HEK293 (cell line): Measurements from ENCODE around the gene NFRKB.

ENCODE experiments used
- CTCF ChIA-PET: fragments of 350-600 bp; formaldehyde crosslinking; extraction: SDS; loops from one replicate; lab custom pipeline; 2021; ENCODE audit warnings: antibody characterized with exemption; lab: Yijun Ruan, JAX
- POLR2A ChIA-PET: fragments of 300-600 bp; formaldehyde crosslinking; extraction: SDS; loops from one replicate; lab custom pipeline; 2020; ENCODE audit warnings: antibody characterized with exemption, inconsistent platforms; lab: Yijun Ruan, JAX
- H3K27ac ChIP-seq: fragments of 200-500 bp; sonication (Bioruptor generic); 2 replicates; pipeline ENCODE4 v1.5.1; 2014; ENCODE audit warnings: low read depth, low read length, control low read depth, inconsistent platforms; ENCODE audit errors: extremely low read depth
- H3K36me3 ChIP-seq, 2 experiments: fragments of 200-500 bp in 1 of 2; sonication (Bioruptor generic) in 1 of 2; 1 replicate in 1 of 2; 2 replicates in 1 of 2; pipeline ENCODE4 v1.5.1; 2014 to 2017; ENCODE audit warnings: inconsistent platforms in 2 of 2, low read length in 2 of 2; ENCODE audit not compliant: control insufficient read depth in 2 of 2, insufficient read depth in 1 of 2
- H3K4me1 ChIP-seq: fragments of 200-500 bp; sonication (Bioruptor generic); 2 replicates; pipeline ENCODE4 v1.5.1; 2014; ENCODE audit warnings: mild to moderate bottlenecking, low read length, inconsistent platforms; ENCODE audit not compliant: control insufficient read depth, insufficient read depth
- H3K4me3 ChIP-seq: 2 replicates; pipeline ENCODE4 v1.5.1; 2011; ENCODE audit warnings: low read depth, mild to moderate bottlenecking, control low read depth, low read length, moderate library complexity
- H3K9me3 ChIP-seq: fragments of 200-500 bp; sonication (Bioruptor generic); 2 replicates; pipeline ENCODE4 v1.5.1; 2014; ENCODE audit warnings: low read depth, low read length, inconsistent platforms; ENCODE audit not compliant: control insufficient read depth, insufficient read depth
- FEZF1 ChIP-seq: fragments of 450-650 bp; formaldehyde crosslinking; IDR thresholded peaks from 2 replicates; pipeline ENCODE4 v1.5.1; 2016; ENCODE audit warnings: missing biosample characterization, missing genetic modification characterization
- GFI1B ChIP-seq: fragments of 450-650 bp; formaldehyde crosslinking; IDR thresholded peaks from 2 replicates; pipeline ENCODE4 v1.5.1; 2016; ENCODE audit warnings: missing biosample characterization, missing genetic modification characterization
- GLI4 ChIP-seq: fragments of 450-650 bp; formaldehyde crosslinking; IDR thresholded peaks from 2 replicates; pipeline ENCODE4 v1.5.1; 2016; ENCODE audit warnings: missing biosample characterization, missing genetic modification characterization
- HIC1 ChIP-seq: fragments of 450-650 bp; formaldehyde crosslinking; IDR thresholded peaks from 2 replicates; pipeline ENCODE4 v1.5.1; 2016; ENCODE audit warnings: missing biosample characterization, missing genetic modification characterization
- KLF10 ChIP-seq: fragments of 450-650 bp; IDR thresholded peaks from 2 replicates; pipeline ENCODE4 v1.5.1; 2018; ENCODE audit warnings: missing biosample characterization, mild to moderate bottlenecking, missing genetic modification characterization
- OVOL3 ChIP-seq: fragments of 450-650 bp; formaldehyde crosslinking; IDR thresholded peaks from 2 replicates; pipeline ENCODE4 v1.5.1; 2016; ENCODE audit warnings: missing biosample characterization, missing genetic modification characterization
- PATZ1 ChIP-seq: fragments of 450-650 bp; formaldehyde crosslinking; IDR thresholded peaks from 2 replicates; pipeline ENCODE4 v1.5.1; 2016; ENCODE audit warnings: missing biosample characterization, missing genetic modification characterization
- SP2 ChIP-seq: fragments of 450-650 bp; formaldehyde crosslinking; IDR thresholded peaks from 2 replicates; pipeline ENCODE4 v1.5.1; 2016; ENCODE audit warnings: missing biosample characterization, missing genetic modification characterization
- SP7 ChIP-seq: fragments of 450-650 bp; formaldehyde crosslinking; IDR thresholded peaks from 2 replicates; pipeline ENCODE4 v1.5.1; 2016; ENCODE audit warnings: missing biosample characterization, missing genetic modification characterization
- WT1 ChIP-seq: fragments of 450-650 bp; formaldehyde crosslinking; IDR thresholded peaks from 2 replicates; pipeline ENCODE4 v1.5.1; 2016; ENCODE audit warnings: missing biosample characterization, missing genetic modification characterization
- ZBTB11 ChIP-seq: fragments of 450-650 bp; formaldehyde crosslinking; conservative IDR thresholded peaks from 2 replicates; pipeline ENCODE4 v1.5.1; 2016; ENCODE audit warnings: low read depth, missing biosample characterization, missing genetic modification characterization
- ZBTB20 ChIP-seq: fragments of 450-650 bp; formaldehyde crosslinking; IDR thresholded peaks from 2 replicates; pipeline ENCODE4 v1.5.1; 2016; ENCODE audit warnings: missing biosample characterization, missing genetic modification characterization
- ZBTB48 ChIP-seq: fragments of 450-650 bp; formaldehyde crosslinking; IDR thresholded peaks from 2 replicates; pipeline ENCODE4 v1.5.1; 2016; ENCODE audit warnings: missing biosample characterization, missing genetic modification characterization
- ZBTB7A ChIP-seq: fragments of 450-650 bp; formaldehyde crosslinking; IDR thresholded peaks from 2 replicates; pipeline ENCODE4 v1.5.1; 2016; ENCODE audit warnings: low read depth, missing biosample characterization, missing genetic modification characterization
- ZNF2 ChIP-seq: fragments of 450-650 bp; formaldehyde crosslinking; IDR thresholded peaks from 2 replicates; pipeline ENCODE4 v1.5.1; 2016; ENCODE audit warnings: missing biosample characterization, missing genetic modification characterization
- ZNF221 ChIP-seq: fragments of 450-650 bp; formaldehyde crosslinking; IDR thresholded peaks from 2 replicates; pipeline ENCODE4 v1.5.1; 2017; ENCODE audit warnings: missing biosample characterization, missing genetic modification characterization, borderline replicate concordance
- ZNF311 ChIP-seq: fragments of 450-650 bp; formaldehyde crosslinking; IDR thresholded peaks from 2 replicates; pipeline ENCODE4 v1.5.1; 2017; ENCODE audit warnings: missing biosample characterization, missing genetic modification characterization, borderline replicate concordance
- ZNF324 ChIP-seq: fragments of 450-650 bp; formaldehyde crosslinking; IDR thresholded peaks from 2 replicates; pipeline ENCODE4 v1.5.1; 2016; ENCODE audit warnings: missing biosample characterization, missing genetic modification characterization
- ZNF366 ChIP-seq: fragments of 450-650 bp; formaldehyde crosslinking; conservative IDR thresholded peaks from 2 replicates; pipeline ENCODE4 v1.5.1; 2016; ENCODE audit warnings: missing biosample characterization, missing genetic modification characterization
- ZNF416 ChIP-seq: fragments of 450-650 bp; formaldehyde crosslinking; IDR thresholded peaks from 2 replicates; pipeline ENCODE4 v1.5.1; 2016; ENCODE audit warnings: missing biosample characterization, missing genetic modification characterization
- ZNF704 ChIP-seq: fragments of 450-650 bp; formaldehyde crosslinking; IDR thresholded peaks from 2 replicates; pipeline ENCODE4 v1.5.1; 2016; ENCODE audit warnings: missing biosample characterization, missing genetic modification characterization
- ZNF76 ChIP-seq: fragments of 450-650 bp; formaldehyde crosslinking; IDR thresholded peaks from 2 replicates; pipeline ENCODE4; 2016; ENCODE audit warnings: low read depth, missing biosample characterization, missing genetic modification characterization, borderline replicate concordance
- ZSCAN16 ChIP-seq: fragments of 450-650 bp; formaldehyde crosslinking; IDR thresholded peaks from 2 replicates; pipeline ENCODE4 v1.5.1; 2016; ENCODE audit warnings: missing biosample characterization, missing genetic modification characterization
- TF ChIP-seq, protein P1 (sequence below): fragments of 450-650 bp; formaldehyde crosslinking; IDR thresholded peaks from 2 replicates; pipeline ENCODE4 v1.5.1; 2016; ENCODE audit warnings: missing biosample characterization, missing genetic modification characterization

NFRKB gene

DNA sequence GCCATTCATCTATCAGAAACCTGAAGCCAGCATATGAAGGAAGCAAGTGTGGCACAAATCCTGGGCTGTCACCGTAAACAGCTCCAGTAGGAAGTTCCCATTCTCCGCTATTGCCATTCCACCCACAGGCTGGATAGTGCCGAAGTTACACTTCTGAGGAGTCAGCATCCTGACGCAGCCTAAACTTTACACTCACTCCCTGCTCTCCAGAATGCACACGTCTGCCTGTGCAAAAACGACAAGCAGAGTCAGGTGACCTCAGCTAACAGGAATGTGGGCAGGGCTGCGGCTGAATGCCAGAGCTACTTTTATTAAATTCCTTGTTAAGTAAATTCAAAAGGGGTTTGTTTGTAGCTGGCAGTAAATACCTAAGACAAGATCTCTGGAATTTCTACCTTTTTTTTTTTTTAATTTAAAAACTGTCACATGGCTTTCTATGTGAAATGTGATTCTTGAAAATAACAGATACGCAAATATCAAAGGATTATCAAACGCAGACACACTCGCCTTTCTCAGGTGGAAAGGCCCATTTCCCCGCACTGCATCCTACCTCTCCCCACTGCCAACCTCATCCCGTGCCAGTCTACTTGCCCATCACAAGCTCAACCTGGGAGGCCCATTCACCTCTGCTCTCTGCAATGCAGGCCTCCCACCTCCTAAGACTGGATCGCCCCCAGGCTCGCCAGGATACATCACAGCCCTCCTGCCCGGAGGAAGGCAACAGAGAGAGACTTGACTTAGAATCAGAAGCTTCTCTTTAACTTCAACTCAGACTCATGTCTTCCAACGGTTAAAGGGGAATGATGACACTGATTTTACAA, 33.5 kb downstream of the NFRKB start (continued):
- TF ChIP-seq ZBTB11 (tag by site-specific recombination): no peak
- TF ChIP-seq KLF10 (tag by site-specific recombination): 0 out of 2 replicates have a peak, but pooled peaks have one; percentile 29
- TF ChIP-seq ZNF2: no peak
- no peak for TF ChIP-seq ZSCAN16
- TF ChIP-seq FEZF1 (tag by site-specific recombination): no peak
- no peak for TF ChIP-seq HIC1 (tag by site-specific recombination)
- no peak for TF ChIP-seq ZNF324 (tag by site-specific recombination)
- TF ChIP-seq ZBTB7A (tag by site-specific recombination): no peak
- TF ChIP-seq ZBTB48 (tag by site-specific recombination): peak; percentile 56; the same call in 1 of the 2 replicates
- 0 out of 2 replicates have a peak, but pooled peaks have one; percentile 11 for TF ChIP-seq ZNF366 (tag by site-specific recombination)
- no peak for TF ChIP-seq GFI1B (tag by site-specific recombination)
- TF ChIP-seq ZNF416 (tag by site-specific recombination): no peak
- no peak for TF ChIP-seq GLI4 (tag by site-specific recombination)
- TF ChIP-seq ZNF76 (tag by site-specific recombination): no peak
- TF ChIP-seq ZNF311 (tag by site-specific recombination): no peak
- no peak for TF ChIP-seq OVOL3
- TF ChIP-seq ZNF704: no peak
- TF ChIP-seq, all 188 proteins: peak for 6

DNA sequence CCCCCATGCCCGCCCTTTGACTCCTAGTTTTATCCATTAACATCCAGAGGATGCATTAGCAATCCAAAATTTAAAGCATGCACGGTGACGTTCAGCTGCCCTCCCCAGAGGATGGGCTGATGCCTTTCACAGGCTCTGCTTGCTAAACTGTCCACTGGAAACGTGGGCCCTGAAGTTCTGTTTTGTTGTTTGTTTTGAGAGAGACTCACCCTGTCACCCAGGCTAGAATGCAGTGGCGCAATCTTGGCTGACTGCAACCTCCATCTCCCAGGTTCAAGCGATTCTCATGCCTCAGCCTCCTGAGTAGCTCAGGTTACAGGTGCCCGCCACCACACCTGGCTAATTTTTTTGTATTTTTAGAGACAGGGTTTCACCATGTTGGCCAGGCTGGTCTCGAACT, 39.3 kb downstream of the NFRKB start:
- Histone ChIP-seq H3K4me1 (peaks cover 10% of the 10 kb centered on the region; the same call in 1 of the 2 replicates), H3K36me3 (peaks cover 0 to 25% of the 10 kb centered on the region in 2 experiments; a peak in 2 of 3 replicates), H3K9me3 (no peaks in the 10 kb centered on the region), H3K27ac (no peak overlapping the region), H3K4me3 (no peak overlapping the region)
- ChIA-PET POLR2A (no interaction called here), CTCF (interaction anchor here (0.7 kb wide), 1 partner anchor 25 kb away, joined by 3 read pairs; no protein-coding TSS in a partner anchor)
- TF ChIP-seq PATZ1 (tag by site-specific recombination) (no peak), WT1 (tag by site-specific recombination) (no peak), SP7 (no peak), ZBTB20 (tag by site-specific recombination) (no peak), ZSCAN16 (no peak), SP2 (no peak), ZNF221 (tag by site-specific recombination) (no peak)
- TF ChIP-seq, protein P1, sequence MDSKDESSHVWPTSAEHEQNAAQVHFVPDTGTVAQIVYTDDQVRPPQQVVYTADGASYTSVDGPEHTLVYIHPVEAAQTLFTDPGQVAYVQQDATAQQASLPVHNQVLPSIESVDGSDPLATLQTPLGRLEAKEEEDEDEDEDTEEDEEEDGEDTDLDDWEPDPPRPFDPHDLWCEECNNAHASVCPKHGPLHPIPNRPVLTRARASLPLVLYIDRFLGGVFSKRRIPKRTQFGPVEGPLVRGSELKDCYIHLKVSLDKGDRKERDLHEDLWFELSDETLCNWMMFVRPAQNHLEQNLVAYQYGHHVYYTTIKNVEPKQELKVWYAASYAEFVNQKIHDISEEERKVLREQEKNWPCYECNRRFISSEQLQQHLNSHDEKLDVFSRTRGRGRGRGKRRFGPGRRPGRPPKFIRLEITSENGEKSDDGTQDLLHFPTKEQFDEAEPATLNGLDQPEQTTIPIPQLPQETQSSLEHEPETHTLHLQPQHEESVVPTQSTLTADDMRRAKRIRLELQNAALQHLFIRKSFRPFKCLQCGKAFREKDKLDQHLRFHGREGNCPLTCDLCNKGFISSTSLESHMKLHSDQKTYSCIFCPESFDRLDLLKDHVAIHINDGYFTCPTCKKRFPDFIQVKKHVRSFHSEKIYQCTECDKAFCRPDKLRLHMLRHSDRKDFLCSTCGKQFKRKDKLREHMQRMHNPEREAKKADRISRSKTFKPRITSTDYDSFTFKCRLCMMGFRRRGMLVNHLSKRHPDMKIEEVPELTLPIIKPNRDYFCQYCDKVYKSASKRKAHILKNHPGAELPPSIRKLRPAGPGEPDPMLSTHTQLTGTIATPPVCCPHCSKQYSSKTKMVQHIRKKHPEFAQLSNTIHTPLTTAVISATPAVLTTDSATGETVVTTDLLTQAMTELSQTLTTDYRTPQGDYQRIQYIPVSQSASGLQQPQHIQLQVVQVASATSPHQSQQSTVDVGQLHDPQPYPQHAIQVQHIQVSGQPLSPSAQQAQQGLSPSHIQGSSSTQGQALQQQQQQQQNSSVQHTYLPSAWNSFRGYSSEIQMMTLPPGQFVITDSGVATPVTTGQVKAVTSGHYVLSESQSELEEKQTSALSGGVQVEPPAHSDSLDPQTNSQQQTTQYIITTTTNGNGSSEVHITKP (tag by site-specific recombination): no peak
